Measurements from ENCODE around the gene CRYBA2. TPM values are rescaled to one million over a fixed set of nuclear protein-coding genes. Genes with fewer than 3 reads are reported as not detected.

CRYBA2 gene
- polyA plus RNA-seq, 2 of the 4 experiments (the other 2 are of a cell fraction): not detected

DNA sequence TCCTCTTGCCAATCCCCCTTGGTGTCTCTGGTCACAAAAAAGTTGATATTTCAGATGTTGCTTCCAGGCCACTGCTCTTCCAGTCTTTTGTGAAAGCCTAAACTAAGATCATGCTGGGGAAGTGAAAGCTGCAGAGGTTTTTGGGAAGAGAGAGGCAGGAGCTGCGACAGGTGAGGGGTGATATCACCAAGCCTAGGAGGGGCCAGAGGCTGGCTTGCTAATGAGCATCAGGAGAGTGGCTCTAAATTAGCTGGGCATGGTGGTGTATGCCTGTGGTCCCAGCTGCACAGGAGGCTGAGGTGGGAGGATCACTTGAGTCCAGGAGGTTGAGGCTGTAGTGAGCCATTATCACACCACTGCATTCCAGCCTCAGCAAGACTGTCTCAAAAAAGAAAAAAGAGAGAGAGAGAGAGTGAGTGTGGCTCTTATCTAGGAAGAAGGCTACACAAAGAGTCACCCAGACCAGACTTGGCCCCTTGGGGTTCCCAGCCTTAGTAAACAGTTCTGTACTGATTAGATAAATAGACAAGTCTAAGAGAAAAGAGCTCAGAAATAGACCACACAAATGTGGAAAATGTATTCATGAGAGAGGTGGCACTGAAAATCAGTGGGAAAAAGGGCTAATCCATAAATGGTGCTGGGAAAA lies 48.3 kb downstream of the CRYBA2 start:
- H3K9me3 ChIP-seq: no peaks in the 10 kb centered on the region
- ChIA-PET CTCF (interaction anchor here (1.0 to 3.5 kb wide), 3 partner anchors 47 to 68 kb away, joined by 3 to 12 read pairs (median 3); no protein-coding TSS in a partner anchor), POLR2A (no interaction called here)
- FAIRE-seq (no peak), ATAC-seq (no peak), DNase-seq (ENCODE audit: low read depth in 1 of 2, low spot score in 1 of 2) (no peak)
- H3K4me1 ChIP-seq: no peaks in the 10 kb centered on the region
- TF ChIP-seq, protein P1, sequence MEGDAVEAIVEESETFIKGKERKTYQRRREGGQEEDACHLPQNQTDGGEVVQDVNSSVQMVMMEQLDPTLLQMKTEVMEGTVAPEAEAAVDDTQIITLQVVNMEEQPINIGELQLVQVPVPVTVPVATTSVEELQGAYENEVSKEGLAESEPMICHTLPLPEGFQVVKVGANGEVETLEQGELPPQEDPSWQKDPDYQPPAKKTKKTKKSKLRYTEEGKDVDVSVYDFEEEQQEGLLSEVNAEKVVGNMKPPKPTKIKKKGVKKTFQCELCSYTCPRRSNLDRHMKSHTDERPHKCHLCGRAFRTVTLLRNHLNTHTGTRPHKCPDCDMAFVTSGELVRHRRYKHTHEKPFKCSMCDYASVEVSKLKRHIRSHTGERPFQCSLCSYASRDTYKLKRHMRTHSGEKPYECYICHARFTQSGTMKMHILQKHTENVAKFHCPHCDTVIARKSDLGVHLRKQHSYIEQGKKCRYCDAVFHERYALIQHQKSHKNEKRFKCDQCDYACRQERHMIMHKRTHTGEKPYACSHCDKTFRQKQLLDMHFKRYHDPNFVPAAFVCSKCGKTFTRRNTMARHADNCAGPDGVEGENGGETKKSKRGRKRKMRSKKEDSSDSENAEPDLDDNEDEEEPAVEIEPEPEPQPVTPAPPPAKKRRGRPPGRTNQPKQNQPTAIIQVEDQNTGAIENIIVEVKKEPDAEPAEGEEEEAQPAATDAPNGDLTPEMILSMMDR (IDR thresholded peaks at IDR 0.05): no peak
- TF ChIP-seq MAZ (IDR thresholded peaks at IDR 0.05; ENCODE audit: borderline replicate concordance, low read depth, low read length): no peak
- no peak for TF ChIP-seq HEYL (CRISPR knock-in tag; IDR thresholded peaks at IDR 0.05)
- no peak for TF ChIP-seq ZNF302 (CRISPR knock-in tag; IDR thresholded peaks at IDR 0.05)
- TF ChIP-seq SREBF2 (IDR thresholded peaks at IDR 0.05): no peak
- no peak for TF ChIP-seq HES2 (IDR thresholded peaks at IDR 0.05)
- TF ChIP-seq, protein P2, sequence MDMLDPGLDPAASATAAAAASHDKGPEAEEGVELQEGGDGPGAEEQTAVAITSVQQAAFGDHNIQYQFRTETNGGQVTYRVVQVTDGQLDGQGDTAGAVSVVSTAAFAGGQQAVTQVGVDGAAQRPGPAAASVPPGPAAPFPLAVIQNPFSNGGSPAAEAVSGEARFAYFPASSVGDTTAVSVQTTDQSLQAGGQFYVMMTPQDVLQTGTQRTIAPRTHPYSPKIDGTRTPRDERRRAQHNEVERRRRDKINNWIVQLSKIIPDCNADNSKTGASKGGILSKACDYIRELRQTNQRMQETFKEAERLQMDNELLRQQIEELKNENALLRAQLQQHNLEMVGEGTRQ (IDR thresholded peaks at IDR 0.05): no peak
- no peak for TF ChIP-seq NFE2L2 (conservative IDR thresholded peaks at IDR 0.05; ENCODE audit: low read length)
- no peak for TF ChIP-seq PHF8 (IDR thresholded peaks at IDR 0.05; ENCODE audit: borderline replicate concordance, low read depth)
- TF ChIP-seq CHD4 (IDR thresholded peaks at IDR 0.05; ENCODE audit: borderline replicate concordance): no peak
- TF ChIP-seq HOXB5 (CRISPR knock-in tag; IDR thresholded peaks at IDR 0.05): no peak
- TF ChIP-seq SMC3 (IDR thresholded peaks at IDR 0.05): no peak
- no peak for TF ChIP-seq BHLHE40 (IDR thresholded peaks at IDR 0.05; ENCODE audit: low read depth, low read length)
- TF ChIP-seq FOSB (CRISPR knock-in tag; IDR thresholded peaks at IDR 0.05): no peak
- TF ChIP-seq TFCP2L1 (CRISPR knock-in tag; IDR thresholded peaks at IDR 0.05): no peak
- TF ChIP-seq GATA3 (IDR thresholded peaks at IDR 0.05; ENCODE audit: borderline replicate concordance): no peak
- no peak for TF ChIP-seq FOSL2 (IDR thresholded peaks at IDR 0.05)
- TF ChIP-seq FOSL2 (CRISPR knock-in tag; IDR thresholded peaks at IDR 0.05): no peak
- TF ChIP-seq HDAC2 (IDR thresholded peaks at IDR 0.05): no peak
- TF ChIP-seq MAFK (IDR thresholded peaks at IDR 0.05; ENCODE audit: partially characterized antibody): no peak
- no peak for TF ChIP-seq ZFP36 (IDR thresholded peaks at IDR 0.05; ENCODE audit: borderline replicate concordance, partially characterized antibody)
- H3K27ac ChIP-seq: no peak overlapping the region
- WGBS (ENCODE audit: missing lambda C conversion rate): 81% methylated on average over 1 of the region's 1 CpG
- no peak overlapping the region for H3K4me3 ChIP-seq
- no peak overlapping the region for H3K4me2 ChIP-seq

Small RNA genes lying within 50 kb of the gene (small RNA-seq; reads per million reads assigned to genes)
- 0 to 42.9 (median 27.5) reads per million in 6 experiments for gene MIR375

Other genes starting within 250 kb of the CRYBA2 start
- 0.13 and 0.20 TPM in 2 replicates for gene CYP27A1, start 211.3 kb downstream of the CRYBA2 start, polyA plus RNA-seq (2011; rRNA removed)
- gene CYP27A1, start 211.3 kb downstream of the CRYBA2 start, polyA plus RNA-seq (2017; fragmentation: RNase III; extraction: RNeasy Plus Mini Kit Qiagen cat#74134 plus additional on column Dnase treatment): 0.10 to 0.14 TPM (median 0.11 TPM) in 3 replicates
- gene PRKAG3, start 161.6 kb downstream of the CRYBA2 start, polyA plus RNA-seq (2011; rRNA removed): not detected in 2 replicates
- not detected in 3 replicates for gene PRKAG3, start 161.6 kb downstream of the CRYBA2 start, polyA plus RNA-seq (2017; fragmentation: RNase III; extraction: RNeasy Plus Mini Kit Qiagen cat#74134 plus additional on column Dnase treatment)
- 0.05 and 0.06 TPM in 2 replicates for gene WNT6, start 133.6 kb downstream of the CRYBA2 start, polyA plus RNA-seq (2011; rRNA removed)
- 0.08 to 0.28 TPM (median 0.10 TPM) in 3 replicates for gene WNT6, start 133.6 kb downstream of the CRYBA2 start, polyA plus RNA-seq (2017; fragmentation: RNase III; extraction: RNeasy Plus Mini Kit Qiagen cat#74134 plus additional on column Dnase treatment)
- gene WNT10A, start 112.6 kb downstream of the CRYBA2 start, polyA plus RNA-seq (2011; rRNA removed): not detected in 2 replicates
- gene WNT10A, start 112.6 kb downstream of the CRYBA2 start, polyA plus RNA-seq (2017; fragmentation: RNase III; extraction: RNeasy Plus Mini Kit Qiagen cat#74134 plus additional on column Dnase treatment): 0.04 TPM in 2 of 3 replicates, not detected in the other
- gene CDK5R2, start 33.8 kb downstream of the CRYBA2 start, polyA plus RNA-seq (2011; rRNA removed): 0.77 and 0.94 TPM in 2 replicates
- 0.43 to 0.73 TPM (median 0.63 TPM) in 3 replicates for gene CDK5R2, start 33.8 kb downstream of the CRYBA2 start, polyA plus RNA-seq (2017; fragmentation: RNase III; extraction: RNeasy Plus Mini Kit Qiagen cat#74134 plus additional on column Dnase treatment)
- gene FEV, start 8.2 kb downstream of the CRYBA2 start, polyA plus RNA-seq (2011; rRNA removed): not detected in 2 replicates
- not detected in 3 replicates for gene FEV, start 8.2 kb downstream of the CRYBA2 start, polyA plus RNA-seq (2017; fragmentation: RNase III; extraction: RNeasy Plus Mini Kit Qiagen cat#74134 plus additional on column Dnase treatment)
- gene CFAP65, start 48.1 kb upstream of the CRYBA2 start, polyA plus RNA-seq (2011; rRNA removed): 0.09 and 0.12 TPM in 2 replicates
- 0.14 to 0.28 TPM (median 0.22 TPM) in 3 replicates for gene CFAP65, start 48.1 kb upstream of the CRYBA2 start, polyA plus RNA-seq (2017; fragmentation: RNase III; extraction: RNeasy Plus Mini Kit Qiagen cat#74134 plus additional on column Dnase treatment)
- gene IHH, start 67.5 kb upstream of the CRYBA2 start, polyA plus RNA-seq (2011; rRNA removed): not detected in 2 replicates
- gene IHH, start 67.5 kb upstream of the CRYBA2 start, polyA plus RNA-seq (2017; fragmentation: RNase III; extraction: RNeasy Plus Mini Kit Qiagen cat#74134 plus additional on column Dnase treatment): 0.08 to 0.13 TPM (median 0.10 TPM) in 3 replicates
- gene NHEJ1, start 167.4 kb upstream of the CRYBA2 start, polyA plus RNA-seq (2011; rRNA removed): 31.8 and 34.7 TPM in 2 replicates
- 18.5 to 19.1 TPM (median 18.8 TPM) in 3 replicates for gene NHEJ1, start 167.4 kb upstream of the CRYBA2 start, polyA plus RNA-seq (2017; fragmentation: RNase III; extraction: RNeasy Plus Mini Kit Qiagen cat#74134 plus additional on column Dnase treatment)
- gene SLC23A3, start 176.6 kb upstream of the CRYBA2 start, polyA plus RNA-seq (2011; rRNA removed): 0.39 and 0.66 TPM in 2 replicates
- 0.80 to 0.90 TPM (median 0.83 TPM) in 3 replicates for gene SLC23A3, start 176.6 kb upstream of the CRYBA2 start, polyA plus RNA-seq (2017; fragmentation: RNase III; extraction: RNeasy Plus Mini Kit Qiagen cat#74134 plus additional on column Dnase treatment)
- 22.1 and 27.6 TPM in 2 replicates for gene CNPPD1, start 183.5 kb upstream of the CRYBA2 start, polyA plus RNA-seq (2011; rRNA removed)
- gene CNPPD1, start 183.5 kb upstream of the CRYBA2 start, polyA plus RNA-seq (2017; fragmentation: RNase III; extraction: RNeasy Plus Mini Kit Qiagen cat#74134 plus additional on column Dnase treatment): 22.4 to 24.0 TPM (median 23.6 TPM) in 3 replicates
- gene RETREG2, start 184.9 kb upstream of the CRYBA2 start, polyA plus RNA-seq (2011; rRNA removed): 67.5 and 83.2 TPM in 2 replicates
- gene RETREG2, start 184.9 kb upstream of the CRYBA2 start, polyA plus RNA-seq (2017; fragmentation: RNase III; extraction: RNeasy Plus Mini Kit Qiagen cat#74134 plus additional on column Dnase treatment): 42.7 to 53.3 TPM (median 52.8 TPM) in 3 replicates
- 29.1 and 30.3 TPM in 2 replicates for gene ZFAND2B, start 213.4 kb upstream of the CRYBA2 start, polyA plus RNA-seq (2011; rRNA removed)
- gene ZFAND2B, start 213.4 kb upstream of the CRYBA2 start, polyA plus RNA-seq (2017; fragmentation: RNase III; extraction: RNeasy Plus Mini Kit Qiagen cat#74134 plus additional on column Dnase treatment): 18.8 to 21.2 TPM (median 19.0 TPM) in 3 replicates
- gene ABCB6, start 225.5 kb upstream of the CRYBA2 start, polyA plus RNA-seq (2011; rRNA removed): 62.5 and 71.0 TPM in 2 replicates
- 48.8 to 55.0 TPM (median 51.3 TPM) in 3 replicates for gene ABCB6, start 225.5 kb upstream of the CRYBA2 start, polyA plus RNA-seq (2017; fragmentation: RNase III; extraction: RNeasy Plus Mini Kit Qiagen cat#74134 plus additional on column Dnase treatment)
- gene ATG9A, start 236.2 kb upstream of the CRYBA2 start, polyA plus RNA-seq (2011; rRNA removed): 75.2 and 115 TPM in 2 replicates
- 34.6 to 41.9 TPM (median 39.2 TPM) in 3 replicates for gene ATG9A, start 236.2 kb upstream of the CRYBA2 start, polyA plus RNA-seq (2017; fragmentation: RNase III; extraction: RNeasy Plus Mini Kit Qiagen cat#74134 plus additional on column Dnase treatment)
- 29.5 and 30.3 TPM in 2 replicates for gene ANKZF1, start 236.4 kb upstream of the CRYBA2 start, polyA plus RNA-seq (2011; rRNA removed)
- 17.7 to 25.1 TPM (median 23.2 TPM) in 3 replicates for gene ANKZF1, start 236.4 kb upstream of the CRYBA2 start, polyA plus RNA-seq (2017; fragmentation: RNase III; extraction: RNeasy Plus Mini Kit Qiagen cat#74134 plus additional on column Dnase treatment)

All from A549 (cell line).